Measurements from ENCODE around the gene SNX3.

The SNX3 gene

GRCh38 chr6:108285381-108285780 is 24.5 kb upstream of the SNX3 start:
- Histone ChIP-seq H3F3A (ENCODE audit: insufficient read depth, low read length) (no peaks in the 10 kb centered on the region), H3K9me3 (ENCODE audit: low read length) (no peaks in the 10 kb centered on the region), H3K79me2 (ENCODE audit: insufficient read depth, low read length) (no peaks in the 10 kb centered on the region), H3K27me3 (ENCODE audit: insufficient read depth, low read length) (no peaks in the 10 kb centered on the region), H3K9me2 (ENCODE audit: low read depth, low read length) (no peaks in the 10 kb centered on the region), H3K4me2 (ENCODE audit: low read length) (no peak overlapping the region), H3K4me1 (ENCODE audit: insufficient read depth, low read length, severe bottlenecking) (no peaks in the 10 kb centered on the region), H3K9ac (ENCODE audit: low read length) (no peak overlapping the region), H4K20me1 (ENCODE audit: insufficient read depth, low read length) (no peaks in the 10 kb centered on the region), H3K36me3 (ENCODE audit: insufficient read depth, low read length) (no peaks in the 10 kb centered on the region), H3K27ac (ENCODE audit: low read depth, low read length, poor library complexity, severe bottlenecking) (no peak overlapping the region), H2AFZ (ENCODE audit: low read length) (no peak overlapping the region), H3K4me3 (ENCODE audit: low read depth, low read length, poor library complexity, severe bottlenecking) (no peak overlapping the region)
- no peak for TF ChIP-seq EZH2 (IDR thresholded peaks at IDR 0.05; ENCODE audit: borderline replicate concordance, low read length)
- TF ChIP-seq, protein P1, sequence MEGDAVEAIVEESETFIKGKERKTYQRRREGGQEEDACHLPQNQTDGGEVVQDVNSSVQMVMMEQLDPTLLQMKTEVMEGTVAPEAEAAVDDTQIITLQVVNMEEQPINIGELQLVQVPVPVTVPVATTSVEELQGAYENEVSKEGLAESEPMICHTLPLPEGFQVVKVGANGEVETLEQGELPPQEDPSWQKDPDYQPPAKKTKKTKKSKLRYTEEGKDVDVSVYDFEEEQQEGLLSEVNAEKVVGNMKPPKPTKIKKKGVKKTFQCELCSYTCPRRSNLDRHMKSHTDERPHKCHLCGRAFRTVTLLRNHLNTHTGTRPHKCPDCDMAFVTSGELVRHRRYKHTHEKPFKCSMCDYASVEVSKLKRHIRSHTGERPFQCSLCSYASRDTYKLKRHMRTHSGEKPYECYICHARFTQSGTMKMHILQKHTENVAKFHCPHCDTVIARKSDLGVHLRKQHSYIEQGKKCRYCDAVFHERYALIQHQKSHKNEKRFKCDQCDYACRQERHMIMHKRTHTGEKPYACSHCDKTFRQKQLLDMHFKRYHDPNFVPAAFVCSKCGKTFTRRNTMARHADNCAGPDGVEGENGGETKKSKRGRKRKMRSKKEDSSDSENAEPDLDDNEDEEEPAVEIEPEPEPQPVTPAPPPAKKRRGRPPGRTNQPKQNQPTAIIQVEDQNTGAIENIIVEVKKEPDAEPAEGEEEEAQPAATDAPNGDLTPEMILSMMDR (IDR thresholded peaks at IDR 0.05; ENCODE audit: low read length): no peak

DNA sequence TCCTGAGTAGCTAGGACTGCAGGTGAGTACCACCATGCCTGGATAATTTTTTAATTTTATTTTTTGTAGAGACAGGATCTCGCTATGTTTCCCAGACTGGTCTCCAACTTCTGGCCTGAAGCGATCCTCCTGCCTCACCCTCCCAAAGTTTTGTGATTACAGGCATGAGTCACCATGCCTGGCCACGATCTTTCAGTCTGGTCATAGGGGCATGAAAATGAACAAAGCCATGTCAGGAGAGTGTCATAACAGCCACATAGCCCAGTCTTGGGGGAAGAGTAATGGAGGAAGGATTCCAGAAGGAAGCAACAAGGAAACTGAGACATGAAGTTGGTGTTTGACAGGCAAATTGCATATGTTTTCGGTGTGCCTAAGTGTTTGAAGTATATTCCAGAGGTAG is 17.0 kb upstream of the SNX3 start:
- TF ChIP-seq EZH2 (IDR thresholded peaks at IDR 0.05; ENCODE audit: borderline replicate concordance, low read length): no peak
- TF ChIP-seq, protein P1 (IDR thresholded peaks at IDR 0.05; ENCODE audit: low read length): no peak
- Histone ChIP-seq H2AFZ (ENCODE audit: low read length) (no peak overlapping the region), H3K4me2 (ENCODE audit: low read length) (no peak overlapping the region)

GRCh38 chr6:108277295-108277694 is 16.5 kb upstream of the SNX3 start:
- Histone ChIP-seq H3K4me3 (ENCODE audit: low read depth, low read length, poor library complexity, severe bottlenecking) (no peak overlapping the region), H3K4me2 (ENCODE audit: low read length) (no peak overlapping the region), H3K27ac (ENCODE audit: low read depth, low read length, poor library complexity, severe bottlenecking) (no peak overlapping the region), H4K20me1 (ENCODE audit: insufficient read depth, low read length) (no peaks in the 10 kb centered on the region), H3K36me3 (ENCODE audit: insufficient read depth, low read length) (no peaks in the 10 kb centered on the region), H3K9ac (ENCODE audit: low read length) (no peak overlapping the region), H2AFZ (ENCODE audit: low read length) (no peak overlapping the region), H3K9me3 (ENCODE audit: low read length) (no peaks in the 10 kb centered on the region), H3K79me2 (ENCODE audit: insufficient read depth, low read length) (no peaks in the 10 kb centered on the region), H3K9me2 (ENCODE audit: low read depth, low read length) (no peaks in the 10 kb centered on the region), H3F3A (ENCODE audit: insufficient read depth, low read length) (no peaks in the 10 kb centered on the region), H3K4me1 (ENCODE audit: insufficient read depth, low read length, severe bottlenecking) (no peaks in the 10 kb centered on the region), H3K27me3 (ENCODE audit: insufficient read depth, low read length) (no peaks in the 10 kb centered on the region)
- TF ChIP-seq, protein P1 (IDR thresholded peaks at IDR 0.05; ENCODE audit: low read length): no peak
- TF ChIP-seq EZH2 (IDR thresholded peaks at IDR 0.05; ENCODE audit: borderline replicate concordance, low read length): no peak

More for the DNA sequence above, 17.0 kb upstream of the SNX3 start:
- Histone ChIP-seq H3K27me3 (ENCODE audit: insufficient read depth, low read length) (no peaks in the 10 kb centered on the region), H3F3A (ENCODE audit: insufficient read depth, low read length) (no peaks in the 10 kb centered on the region), H3K27ac (ENCODE audit: low read depth, low read length, poor library complexity, severe bottlenecking) (no peak overlapping the region), H3K79me2 (ENCODE audit: insufficient read depth, low read length) (no peaks in the 10 kb centered on the region), H3K9me3 (ENCODE audit: low read length) (no peaks in the 10 kb centered on the region), H3K4me3 (ENCODE audit: low read depth, low read length, poor library complexity, severe bottlenecking) (no peak overlapping the region), H3K4me1 (ENCODE audit: insufficient read depth, low read length, severe bottlenecking) (no peaks in the 10 kb centered on the region), H4K20me1 (ENCODE audit: insufficient read depth, low read length) (no peaks in the 10 kb centered on the region), H3K9ac (ENCODE audit: low read length) (no peak overlapping the region), H3K9me2 (ENCODE audit: low read depth, low read length) (no peaks in the 10 kb centered on the region), H3K36me3 (ENCODE audit: insufficient read depth, low read length) (no peaks in the 10 kb centered on the region)

Measured in OCI-LY1 (cell line).